Tibial nerve (tissue), 4 donors: Measurements from ENCODE around the gene PAK4. TPM values are rescaled to one million over a fixed set of nuclear protein-coding genes. Genes with fewer than 3 reads are reported as not detected.

Source experiments
- DNase-seq, 2 donors: peaks; one replicate each; pipeline ENCODE4 v3.0.0-alpha.2; 2019; ENCODE audit warnings: low spot score in 2 of 2
- H3K27ac ChIP-seq, 4 donors: fragments of 200-600 bp; sonication (generic) in 3 of 4; one replicate each; pipeline ENCODE4 v1.5.1; 2017 to 2019; ENCODE audit warnings: mild to moderate bottlenecking in 1 of 4
- H3K27me3 ChIP-seq, 2 donors: fragments of 200-600 bp; sonication (generic) in 1 of 2; one replicate each; pipeline versions ENCODE4 v1.5.1 to v1.6.0; 2017 to 2019
- H3K36me3 ChIP-seq, 3 donors: fragments of 200-600 bp; sonication (generic); one replicate each; pipeline ENCODE4 v1.5.1; 2018 to 2019
- H3K4me1 ChIP-seq, 4 donors: fragments of 200-600 bp; sonication (generic) in 3 of 4; one replicate each; pipeline ENCODE4 v1.5.1; 2017 to 2019
- H3K4me3 ChIP-seq, 4 donors: fragments of 200-600 bp; sonication (generic) in 3 of 4; one replicate each; pipeline ENCODE4 v1.5.1; 2017 to 2019; ENCODE audit warnings: mild to moderate bottlenecking in 1 of 4, moderate library complexity in 1 of 4
- H3K9me3 ChIP-seq, 4 donors: fragments of 200-600 bp; sonication (generic) in 3 of 4; one replicate each; pipeline ENCODE4 v1.5.1; 2017 to 2019
- EP300 ChIP-seq, 2 donors: sonication (generic); formaldehyde crosslinking; IDR thresholded peaks; one replicate each; pipeline ENCODE4 v1.6.1; 2017; ENCODE audit warnings: antibody characterized with exemption in 2 of 2, mild to moderate bottlenecking in 1 of 2
- POLR2A ChIP-seq, 2 donors: fragments of 450-650 bp; IDR thresholded peaks; one replicate each; pipeline ENCODE4 v1.6.1; 2017; ENCODE audit warnings: antibody characterized with exemption in 2 of 2, mild to moderate bottlenecking in 2 of 2, moderate library complexity in 2 of 2
- WGBS, 2 donors: methylation state at CpG; one replicate each; pipeline ENCODE4 v1.1.5; 2018; 5-methylcytosine and 5-hydroxymethylcytosine counted together
- total RNA-seq, 4 donors: library from RNA; depleted of rRNA; stranded (reverse); fragments of >200 nt; gene quantifications; one replicate each; pipeline ENCODE4 v1.1.0, GENCODE V29; 2016
- TF ChIP-seq, protein P1 (sequence below), 5 experiments: fragments of 200-600 bp in 3 of 5; fragments of 450-650 bp in 2 of 5; sonication (generic) in 3 of 5; IDR thresholded peaks; one replicate each; pipeline ENCODE4 v1.5.1; 2016 to 2019; ENCODE audit warnings: antibody characterized with exemption in 5 of 5, mild to moderate bottlenecking in 3 of 5, moderate library complexity in 2 of 5

PAK4 gene
- total RNA-seq, 4 donors from 2014 or later, result 22.9 to 45.1 (median 32.3) TPM

DNA sequence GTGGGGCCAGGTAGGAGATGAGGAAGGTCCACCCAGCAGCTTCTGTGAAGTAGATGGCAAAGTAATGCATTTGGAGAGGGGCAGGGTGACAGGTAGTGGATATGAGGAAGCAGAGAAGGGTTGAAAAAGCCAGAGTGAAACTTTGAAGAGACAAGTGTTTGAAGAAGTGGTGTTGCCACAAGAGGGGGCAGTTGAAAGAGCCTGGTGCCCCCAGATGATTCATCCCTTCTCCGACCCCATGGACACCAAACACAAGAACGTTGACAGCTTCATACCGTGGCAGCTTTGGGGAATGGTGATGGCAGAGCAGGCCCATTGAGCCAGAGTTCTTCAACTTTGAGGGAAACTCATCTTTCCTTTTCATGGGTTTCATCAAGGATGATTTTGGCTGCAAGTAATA lies 99.3 kb downstream of the PAK4 start:
- Histone ChIP-seq H3K9me3 (peaks cover 0 to under 1% (median 0%) of the 10 kb centered on the region in 4 donors), H3K4me3 (no peak overlapping the region), H3K36me3 (no peaks in the 10 kb centered on the region), H3K27me3 (peaks cover 0 to 4% of the 10 kb centered on the region in 2 donors), H3K27ac (no peak overlapping the region), H3K4me1 (no peaks in the 10 kb centered on the region)
- no peak for DNase-seq
- WGBS, 2 donors, result 23 to 31% methylated on average over 3 of the region's 3 CpGs
- TF ChIP-seq, protein P1, sequence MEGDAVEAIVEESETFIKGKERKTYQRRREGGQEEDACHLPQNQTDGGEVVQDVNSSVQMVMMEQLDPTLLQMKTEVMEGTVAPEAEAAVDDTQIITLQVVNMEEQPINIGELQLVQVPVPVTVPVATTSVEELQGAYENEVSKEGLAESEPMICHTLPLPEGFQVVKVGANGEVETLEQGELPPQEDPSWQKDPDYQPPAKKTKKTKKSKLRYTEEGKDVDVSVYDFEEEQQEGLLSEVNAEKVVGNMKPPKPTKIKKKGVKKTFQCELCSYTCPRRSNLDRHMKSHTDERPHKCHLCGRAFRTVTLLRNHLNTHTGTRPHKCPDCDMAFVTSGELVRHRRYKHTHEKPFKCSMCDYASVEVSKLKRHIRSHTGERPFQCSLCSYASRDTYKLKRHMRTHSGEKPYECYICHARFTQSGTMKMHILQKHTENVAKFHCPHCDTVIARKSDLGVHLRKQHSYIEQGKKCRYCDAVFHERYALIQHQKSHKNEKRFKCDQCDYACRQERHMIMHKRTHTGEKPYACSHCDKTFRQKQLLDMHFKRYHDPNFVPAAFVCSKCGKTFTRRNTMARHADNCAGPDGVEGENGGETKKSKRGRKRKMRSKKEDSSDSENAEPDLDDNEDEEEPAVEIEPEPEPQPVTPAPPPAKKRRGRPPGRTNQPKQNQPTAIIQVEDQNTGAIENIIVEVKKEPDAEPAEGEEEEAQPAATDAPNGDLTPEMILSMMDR (IDR thresholded peaks at IDR 0.05), result no peak
- TF ChIP-seq EP300 (IDR thresholded peaks at IDR 0.05) (no peak), POLR2A (IDR thresholded peaks at IDR 0.05) (no peak)

Other genes starting within 250 kb of the PAK4 start
- gene RINL, start 247.5 kb upstream of the PAK4 start, total RNA-seq, result 10 to 100 TPM in 2 of 4 donors, 1 to 10 TPM in 2; 8.4 to 28.8 (median 11.6) TPM
- 100 to 1,000 TPM; 108 to 154 (median 129) TPM for gene SIRT2, start 226.2 kb upstream of the PAK4 start, total RNA-seq
- gene NFKBIB, start 225.8 kb upstream of the PAK4 start, total RNA-seq, result 10 to 100 TPM; 16.0 to 33.0 (median 25.2) TPM
- not detected for gene CCER2, start 213.6 kb upstream of the PAK4 start, total RNA-seq
- gene SARS2, start 195.0 kb upstream of the PAK4 start, total RNA-seq, result 10 to 100 TPM; 12.7 to 21.6 (median 15.8) TPM
- gene MRPS12, start 194.8 kb upstream of the PAK4 start, total RNA-seq, result 10 to 100 TPM; 29.9 to 43.9 (median 33.1) TPM
- 10 to 100 TPM; 31.9 to 59.6 (median 54.0) TPM for gene FBXO17, start 150.0 kb upstream of the PAK4 start, total RNA-seq
- gene FBXO27, start 93.2 kb upstream of the PAK4 start, total RNA-seq, result 1 to 10 TPM; 3.6 to 8.0 (median 5.9) TPM
- gene ACP7, start 41.4 kb upstream of the PAK4 start, total RNA-seq, result 1 to 10 TPM in 3 of 4 donors, under 1 TPM in 1; 0.90 to 3.1 (median 1.6) TPM
- not detected for gene NCCRP1, start 71.2 kb downstream of the PAK4 start, total RNA-seq
- 1 to 10 TPM in 2 of 4 donors, not detected in 2; 1.3 to 6.0 TPM for gene SYCN, start 78.5 kb downstream of the PAK4 start, total RNA-seq
- gene IFNL3, start 119.2 kb downstream of the PAK4 start, total RNA-seq, result not detected
- not detected for gene IFNL4, start 123.1 kb downstream of the PAK4 start, total RNA-seq
- not detected for gene IFNL2, start 142.6 kb downstream of the PAK4 start, total RNA-seq
- not detected for gene IFNL1, start 170.6 kb downstream of the PAK4 start, total RNA-seq
- gene LRFN1, start 195.1 kb downstream of the PAK4 start, total RNA-seq, result 1 to 10 TPM in 2 of 4 donors, under 1 TPM in 2; 0.30 to 2.4 (median 1.4) TPM
- 10 to 100 TPM in 3 of 4 donors, 1 to 10 TPM in 1; 8.4 to 36.5 (median 18.2) TPM for gene GMFG, start 210.3 kb downstream of the PAK4 start, total RNA-seq
- 100 to 1,000 TPM; 103 to 193 (median 115) TPM for gene SAMD4B, start 216.6 kb downstream of the PAK4 start, total RNA-seq